ENCODE data around the gene LCT.

DNA sequence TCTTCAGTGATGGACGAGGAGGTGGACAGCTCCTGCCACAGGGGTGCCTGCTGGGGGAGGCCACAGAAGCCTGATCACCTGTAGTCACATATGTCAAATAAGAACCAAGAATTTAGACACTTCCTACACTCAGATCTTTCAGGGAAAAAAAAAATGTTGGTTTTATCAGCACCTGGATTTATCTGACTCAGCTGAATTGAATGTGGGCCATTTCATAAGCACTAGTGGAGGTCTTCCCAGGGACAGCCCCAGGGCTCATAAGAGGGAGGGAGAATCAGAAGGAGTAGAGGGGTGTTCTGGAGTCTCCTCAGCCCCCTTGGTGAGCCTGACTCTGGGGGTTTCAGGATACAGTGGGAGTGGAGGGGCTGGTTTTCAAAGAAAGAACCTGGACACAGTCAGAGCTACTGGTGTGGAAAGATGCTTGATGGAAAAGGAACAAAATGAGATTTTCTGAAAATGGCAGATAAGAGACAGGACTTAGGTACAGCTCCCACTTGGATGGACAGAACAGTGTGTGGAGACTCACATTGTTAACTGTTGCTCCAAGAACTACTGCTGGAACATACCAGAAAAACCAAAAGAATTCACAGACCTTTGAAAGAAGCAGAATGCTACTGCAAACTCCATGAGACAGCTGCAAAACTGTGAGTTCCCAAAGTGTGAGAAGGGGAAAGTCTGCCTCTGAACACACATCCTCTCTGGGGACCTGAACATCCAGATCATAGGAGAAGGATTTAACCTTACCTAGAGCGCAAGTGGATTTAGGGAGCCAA, 45.4 kb downstream of the LCT start:
- TF ChIP-seq, protein P1, sequence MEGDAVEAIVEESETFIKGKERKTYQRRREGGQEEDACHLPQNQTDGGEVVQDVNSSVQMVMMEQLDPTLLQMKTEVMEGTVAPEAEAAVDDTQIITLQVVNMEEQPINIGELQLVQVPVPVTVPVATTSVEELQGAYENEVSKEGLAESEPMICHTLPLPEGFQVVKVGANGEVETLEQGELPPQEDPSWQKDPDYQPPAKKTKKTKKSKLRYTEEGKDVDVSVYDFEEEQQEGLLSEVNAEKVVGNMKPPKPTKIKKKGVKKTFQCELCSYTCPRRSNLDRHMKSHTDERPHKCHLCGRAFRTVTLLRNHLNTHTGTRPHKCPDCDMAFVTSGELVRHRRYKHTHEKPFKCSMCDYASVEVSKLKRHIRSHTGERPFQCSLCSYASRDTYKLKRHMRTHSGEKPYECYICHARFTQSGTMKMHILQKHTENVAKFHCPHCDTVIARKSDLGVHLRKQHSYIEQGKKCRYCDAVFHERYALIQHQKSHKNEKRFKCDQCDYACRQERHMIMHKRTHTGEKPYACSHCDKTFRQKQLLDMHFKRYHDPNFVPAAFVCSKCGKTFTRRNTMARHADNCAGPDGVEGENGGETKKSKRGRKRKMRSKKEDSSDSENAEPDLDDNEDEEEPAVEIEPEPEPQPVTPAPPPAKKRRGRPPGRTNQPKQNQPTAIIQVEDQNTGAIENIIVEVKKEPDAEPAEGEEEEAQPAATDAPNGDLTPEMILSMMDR (IDR thresholded peaks at IDR 0.05) = no peak
- no peak for TF ChIP-seq POLR2A (IDR thresholded peaks at IDR 0.05)

Measured in stomach (tissue), 4 donors.